Activated CD8-positive, alpha-beta memory T cell treated with anti-CD3 and anti-CD28 coated beads, Interleukin-2, amount 10 ng/mL, durations not matched to agents 7 days and 5 days (primary cell): ENCODE data around the gene CHMP4A. TPM values are rescaled to one million over a fixed set of nuclear protein-coding genes. Genes with fewer than 3 reads are reported as not detected.

Source experiments
- ATAC-seq: fragments of 150-1000 bp; cut with Tn5 transposase; one replicate; pipeline ENCODE4 v1.10.0; 2021; ENCODE audit warnings: moderate library complexity
- CTCF ChIA-PET: fragments of 350-600 bp; sonication (Branson Sonifier 250); formaldehyde crosslinking; loops from one replicate; lab custom pipeline; 2021; ENCODE audit warnings: antibody characterized with exemption; lab: Charles Lee
- DNase-seq: peaks from one replicate; pipeline ENCODE4 v3.0.0-alpha.2; 2020
- H3K27ac Mint-ChIP-seq: one replicate; pipeline ENCODE4 v1.8.0; 2021; ENCODE audit warnings: mild to moderate bottlenecking, mixed read lengths
- H3K27me3 Mint-ChIP-seq: one replicate; pipeline ENCODE4 v1.8.0; 2021; ENCODE audit warnings: mixed read lengths
- H3K36me3 Mint-ChIP-seq: one replicate; pipeline ENCODE4 v1.8.0; 2021; ENCODE audit warnings: mild to moderate bottlenecking, mixed read lengths
- H3K4me1 Mint-ChIP-seq: one replicate; pipeline ENCODE4 v1.8.0; 2021; ENCODE audit warnings: mixed read lengths
- H3K4me3 Mint-ChIP-seq: one replicate; pipeline ENCODE4 v1.8.0; 2021; ENCODE audit warnings: mild to moderate bottlenecking, moderate library complexity, mixed read lengths
- H3K9me3 Mint-ChIP-seq: one replicate; pipeline ENCODE4 v1.8.0; 2022; ENCODE audit warnings: low read depth, mixed read lengths
- total RNA-seq, 2 experiments: library from RNA; stranded (reverse); gene quantifications; one replicate each; pipeline ENCODE4 v1.2.3, GENCODE V29; 2021

The CHMP4A gene
- total RNA-seq, 2 experiments from 2014 or later: 80.5 to 82.5 TPM

DNA sequence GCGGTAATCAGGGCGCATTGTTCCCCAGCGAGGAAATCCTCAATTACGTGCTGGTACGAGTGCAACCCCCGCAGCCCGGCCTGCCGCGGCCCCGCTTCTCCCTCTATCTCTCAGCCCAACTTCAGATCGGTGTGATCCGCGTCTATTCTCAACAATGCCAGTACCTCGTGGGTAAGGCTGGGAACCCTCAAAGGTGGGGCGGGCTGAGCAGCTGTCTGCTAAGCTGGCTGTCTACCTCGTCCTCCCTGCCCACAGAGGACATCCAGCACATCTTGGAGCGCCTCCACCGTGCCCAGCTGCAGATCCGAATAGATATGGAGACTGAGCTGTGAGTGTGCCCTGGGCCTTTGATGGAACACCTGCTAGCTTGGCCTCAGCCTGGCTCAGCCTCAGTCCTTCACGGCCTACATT, 40.4 kb downstream of the CHMP4A start:
- CTCF ChIA-PET: interaction anchor here (0.8 to 4.3 kb wide), 4 partner anchors 11 to 58 kb away, joined by 3 to 35 read pairs (median 3); partner anchors contain the start of genes DCAF11, IRF9 and NRL
- Mint-ChIP-seq H3K4me3 (peak overlapping the region; percentile 77), H3K36me3 (peaks cover 36% of the 10 kb centered on the region), H3K9me3 (no peaks in the 10 kb centered on the region), H3K27me3 (no peaks in the 10 kb centered on the region), H3K27ac (peak overlapping the region; percentile 69), H3K4me1 (peaks cover 37% of the 10 kb centered on the region)
- DNase-seq: no peak
- no peak for ATAC-seq

- no peaks in the 10 kb centered on the region for H3K9me3 Mint-ChIP-seq
- DNase-seq: no peak
- H3K27ac Mint-ChIP-seq: peak overlapping the region; percentile 83
- H3K27me3 Mint-ChIP-seq: no peaks in the 10 kb centered on the region
- CTCF ChIA-PET: interaction anchor here (0.6 to 4.3 kb wide), 3 partner anchors 11 to 58 kb away, joined by 3 to 35 read pairs (median 3); partner anchors contain the start of genes DCAF11 and IRF9
- peaks cover 40% of the 10 kb centered on the region for H3K36me3 Mint-ChIP-seq
- no peak for ATAC-seq
- peaks cover 41% of the 10 kb centered on the region for H3K4me1 Mint-ChIP-seq
- H3K4me3 Mint-ChIP-seq: peak overlapping the region; percentile 77
Observed at GRCh38 chr14:24172261-24172860, 40.9 kb downstream of the CHMP4A start.

GRCh38 chr14:24171422-24172260, 41.6 kb downstream of the CHMP4A start, which contains the start of gene REC8:
Gene REC8, plus strand, starts transcription at chr14:24172080. Its CDS starts 473 bp downstream, at chr14:24172553.
- peak; percentile 87 for ATAC-seq
- peaks cover 38% of the 10 kb centered on the region for H3K36me3 Mint-ChIP-seq
- H3K27me3 Mint-ChIP-seq: no peaks in the 10 kb centered on the region
- H3K4me3 Mint-ChIP-seq: peak within 1 kb of the TSS; percentile 77
- DNase-seq: peak; percentile 93
- H3K9me3 Mint-ChIP-seq: no peaks in the 10 kb centered on the region
- H3K27ac Mint-ChIP-seq: peak within 1 kb of the TSS; percentile 83
- H3K4me1 Mint-ChIP-seq: peaks cover 45% of the 10 kb centered on the region
- CTCF ChIA-PET: interaction anchor here (0.6 to 4.3 kb wide), 6 partner anchors 8 to 58 kb away, joined by 3 to 35 read pairs (median 4); partner anchors contain the start of genes DCAF11, EMC9 and IRF9

DNA sequence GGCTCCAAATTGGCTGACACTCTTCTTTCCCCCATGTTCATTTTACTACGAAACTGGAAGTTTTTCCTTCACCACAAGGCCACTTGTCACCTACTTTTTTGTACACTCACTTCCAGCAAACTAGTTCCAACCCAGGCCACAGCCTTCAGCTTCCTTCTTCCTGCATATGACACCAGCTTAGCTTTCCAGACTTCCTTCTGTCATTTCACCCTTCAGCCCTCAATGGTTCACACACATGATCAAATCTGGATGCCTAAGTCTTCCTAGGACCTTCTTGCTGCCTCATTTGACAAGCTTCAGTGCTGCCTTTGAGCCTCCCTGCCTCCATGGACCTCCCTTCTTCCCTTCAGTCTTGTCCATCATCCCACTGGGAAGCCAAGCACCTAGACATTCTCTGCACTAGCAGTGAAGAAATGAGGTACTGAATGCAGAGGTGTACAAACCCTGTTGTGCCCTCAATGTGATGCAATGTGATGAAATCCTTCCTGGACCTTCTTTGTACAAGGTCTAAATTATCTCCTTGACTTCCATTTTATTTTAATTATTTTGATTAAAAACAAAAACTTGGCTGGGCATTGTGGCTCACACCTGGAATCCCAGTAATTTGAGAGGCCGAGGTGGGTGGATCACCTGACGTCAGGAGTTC, 45.7 kb downstream of the CHMP4A start:
- H3K36me3 Mint-ChIP-seq: peaks cover 64% of the 10 kb centered on the region
- CTCF ChIA-PET: no interaction called here
- peaks cover 64% of the 10 kb centered on the region for H3K4me1 Mint-ChIP-seq

GRCh38 chr14:24165785-24166184, 47.5 kb downstream of the CHMP4A start:
- ATAC-seq: no peak

More for the DNA sequence above, 45.7 kb downstream of the CHMP4A start:
- no peak for DNase-seq
- Mint-ChIP-seq H3K27ac (peak overlapping the region; percentile 71), H3K9me3 (no peaks in the 10 kb centered on the region), H3K4me3 (no peak overlapping the region), H3K27me3 (no peaks in the 10 kb centered on the region)
- ATAC-seq: no peak

GRCh38 chr14:24164518-24164991, 48.7 kb downstream of the CHMP4A start:
- H3K4me1 Mint-ChIP-seq: peaks cover 64% of the 10 kb centered on the region

More at GRCh38 chr14:24165785-24166184, 47.5 kb downstream of the CHMP4A start:
- H3K27ac Mint-ChIP-seq: no peak overlapping the region
- no peak overlapping the region for H3K4me3 Mint-ChIP-seq
- H3K4me1 Mint-ChIP-seq: peaks cover 60% of the 10 kb centered on the region
- no peaks in the 10 kb centered on the region for H3K27me3 Mint-ChIP-seq
- CTCF ChIA-PET: no interaction called here
- no peaks in the 10 kb centered on the region for H3K9me3 Mint-ChIP-seq
- no peak for DNase-seq
- peaks cover 76% of the 10 kb centered on the region for H3K36me3 Mint-ChIP-seq

DNA sequence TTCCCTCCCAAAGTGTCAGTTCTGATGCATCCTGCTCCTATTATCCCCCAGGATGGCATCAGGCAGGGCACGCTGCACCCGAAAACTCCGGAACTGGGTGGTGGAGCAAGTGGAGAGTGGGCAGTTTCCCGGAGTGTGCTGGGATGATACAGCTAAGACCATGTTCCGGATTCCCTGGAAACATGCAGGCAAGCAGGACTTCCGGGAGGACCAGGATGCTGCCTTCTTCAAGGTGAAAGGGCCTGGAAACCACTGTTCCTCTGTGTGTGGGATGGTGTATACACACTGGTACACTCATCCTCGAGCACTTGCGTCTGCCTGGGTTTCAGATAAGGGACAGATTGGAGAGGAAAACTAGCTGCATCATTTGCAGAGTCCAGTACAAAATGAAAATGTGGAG, 51.2 kb downstream of the CHMP4A start:
- no peak for ATAC-seq
- CTCF ChIA-PET: interaction anchor here (1.1 to 5.0 kb wide), 20 partner anchors 9 to 146 kb away, joined by 3 to 99 read pairs (median 8); partner anchors contain the start of genes CARMIL3, CHMP4A, CIDEB and DCAF11
- Mint-ChIP-seq H3K36me3 (peaks cover 82% of the 10 kb centered on the region), H3K9me3 (no peaks in the 10 kb centered on the region), H3K4me1 (peaks cover 54% of the 10 kb centered on the region), H3K27me3 (no peaks in the 10 kb centered on the region), H3K4me3 (peak overlapping the region; percentile 93), H3K27ac (peak overlapping the region; percentile 99)
- DNase-seq: no peak

More at GRCh38 chr14:24164518-24164991, 48.7 kb downstream of the CHMP4A start:
- CTCF ChIA-PET: no interaction called here
- H3K4me3 Mint-ChIP-seq: no peak overlapping the region
- H3K27ac Mint-ChIP-seq: no peak overlapping the region
- H3K36me3 Mint-ChIP-seq: peaks cover 79% of the 10 kb centered on the region
- no peak for DNase-seq
- ATAC-seq: no peak
- H3K27me3 Mint-ChIP-seq: no peaks in the 10 kb centered on the region
- H3K9me3 Mint-ChIP-seq: no peaks in the 10 kb centered on the region

- Mint-ChIP-seq H3K4me1 (peaks cover 50% of the 10 kb centered on the region), H3K4me3 (peak within 1 kb of the TSS; percentile 93), H3K9me3 (no peaks in the 10 kb centered on the region), H3K27ac (peak within 1 kb of the TSS; percentile 99), H3K27me3 (no peaks in the 10 kb centered on the region), H3K36me3 (peaks cover 78% of the 10 kb centered on the region)
- DNase-seq (peak; percentile 99), ATAC-seq (peak; percentile 87)
- CTCF ChIA-PET: interaction anchor here (0.6 to 5.0 kb wide), 34 partner anchors 8 to 270 kb away, joined by 3 to 99 read pairs (median 6); partner anchors contain the start of genes CARMIL3, CHMP4A, CIDEB and DCAF11
Observed at GRCh38 chr14:24160850-24161804, 52.2 kb downstream of the CHMP4A start, which contains the start of gene IRF9. Gene IRF9, plus strand, starts transcription at chr14:24161265. Its CDS starts 880 bp downstream, at chr14:24162145.

DNA sequence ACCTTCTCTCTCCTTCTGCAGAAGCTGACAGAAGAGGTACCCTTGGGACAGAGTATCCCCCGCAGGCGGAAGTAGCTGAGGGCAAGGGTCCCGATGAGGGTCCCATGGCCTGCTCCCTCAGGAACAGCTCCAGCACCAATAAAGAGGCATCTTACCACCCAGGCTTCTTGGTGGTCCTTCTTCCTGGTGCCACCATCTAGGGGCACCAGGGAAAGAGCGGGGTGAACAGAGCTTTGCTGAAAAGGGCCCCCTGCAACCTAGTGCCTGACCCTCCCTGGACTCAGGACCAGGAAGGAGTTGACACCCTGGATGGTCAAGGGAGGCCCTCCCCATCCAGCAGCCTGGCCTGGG, 52.8 kb downstream of the CHMP4A start:
- peaks cover 78% of the 10 kb centered on the region for H3K36me3 Mint-ChIP-seq
- H3K4me3 Mint-ChIP-seq: no peak overlapping the region
- peaks cover 45% of the 10 kb centered on the region for H3K4me1 Mint-ChIP-seq
- DNase-seq (no peak), ATAC-seq (no peak)
- peak overlapping the region; percentile 99 for H3K27ac Mint-ChIP-seq
- CTCF ChIA-PET: interaction anchor here (0.6 to 5.0 kb wide), 27 partner anchors 11 to 270 kb away, joined by 3 to 99 read pairs (median 7); partner anchors contain the start of genes CHMP4A, CIDEB, DCAF11 and EMC9
- H3K27me3 Mint-ChIP-seq: no peaks in the 10 kb centered on the region
- no peaks in the 10 kb centered on the region for H3K9me3 Mint-ChIP-seq

GRCh38 chr14:24159777-24160498, 53.4 kb downstream of the CHMP4A start:
- H3K4me1 Mint-ChIP-seq: peaks cover 42% of the 10 kb centered on the region
- DNase-seq (no peak), ATAC-seq (no peak)
- peak overlapping the region; percentile 99 for H3K27ac Mint-ChIP-seq
- no peak overlapping the region for H3K4me3 Mint-ChIP-seq
- H3K36me3 Mint-ChIP-seq: peaks cover 76% of the 10 kb centered on the region
- no peaks in the 10 kb centered on the region for H3K9me3 Mint-ChIP-seq
- CTCF ChIA-PET: interaction anchor here (1.4 to 5.0 kb wide), 15 partner anchors 11 to 148 kb away, joined by 5 to 99 read pairs (median 14); partner anchors contain the start of genes CHMP4A, CIDEB, DCAF11 and EMC9
- no peaks in the 10 kb centered on the region for H3K27me3 Mint-ChIP-seq
